ENCODE measurements around the gene INKA2.

Gene INKA2

GRCh38 chr1:111733183-111733991, 5.8 kb downstream of the INKA2 start:
- no peak for DNase-seq (ENCODE audit: low read depth in 2 of 2)

DNA sequence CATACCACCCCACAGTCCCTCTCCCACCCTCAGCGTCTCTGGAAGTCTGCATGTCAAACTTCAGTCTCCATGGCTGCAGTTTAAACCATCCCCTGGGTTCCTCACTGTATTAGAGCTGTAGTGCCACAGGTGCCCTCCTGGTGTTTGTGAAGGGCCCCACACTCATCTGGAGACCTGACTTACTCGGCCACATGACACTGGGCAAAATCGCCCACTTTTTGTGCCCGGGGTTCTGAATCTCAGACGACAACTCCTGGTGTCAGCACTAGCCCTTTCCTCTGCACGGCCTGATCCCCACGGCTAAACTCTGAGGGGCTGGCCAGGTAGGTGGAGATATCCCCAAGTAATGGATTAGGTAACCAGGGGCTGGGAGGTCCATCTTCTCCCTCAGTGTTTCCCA, 6.5 kb downstream of the INKA2 start:
- DNase-seq (ENCODE audit: low read depth in 2 of 2) = no peak

DNA sequence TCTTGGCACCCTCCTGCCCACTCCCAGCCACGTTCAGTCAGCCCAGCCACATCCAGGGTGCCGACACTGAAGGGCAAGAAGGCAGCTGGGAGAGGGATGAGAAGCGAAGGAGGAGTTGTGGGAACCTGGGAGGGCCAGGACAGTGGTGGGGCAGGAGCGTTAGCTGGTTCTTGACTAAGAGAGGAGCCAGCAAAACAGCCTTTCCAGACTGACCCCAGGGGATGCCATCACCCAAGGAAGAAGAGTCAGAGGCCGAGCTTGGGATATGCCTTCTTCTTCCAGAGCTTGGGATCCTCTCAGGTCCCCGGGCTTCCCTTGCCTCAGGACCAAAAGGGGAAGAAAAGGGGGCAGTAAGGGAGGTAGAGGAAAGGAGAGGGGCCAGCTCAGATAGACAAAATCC, 7.2 kb downstream of the INKA2 start:
- no peak for DNase-seq (ENCODE audit: low read depth in 2 of 2)

DNA sequence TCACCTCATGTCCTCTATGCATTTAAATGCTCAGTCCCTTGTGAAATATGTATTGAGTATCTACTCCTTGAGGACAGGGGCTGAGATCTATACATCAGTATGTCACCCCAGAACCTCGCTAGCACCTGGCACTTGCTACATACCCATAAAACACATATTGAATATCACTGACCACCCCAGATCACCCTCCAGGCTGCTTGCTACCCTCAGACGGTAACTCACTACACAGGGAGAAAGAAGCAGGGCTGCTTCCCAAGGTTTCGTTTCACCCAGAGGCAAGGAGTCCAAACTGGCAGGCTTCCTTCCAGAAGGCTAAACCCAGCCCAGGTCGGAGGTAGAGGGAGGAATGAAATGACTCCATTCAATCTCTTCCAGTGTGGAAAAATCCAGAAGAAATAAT, 8.5 kb downstream of the INKA2 start:
- no peak for DNase-seq (ENCODE audit: low read depth in 2 of 2)

DNA sequence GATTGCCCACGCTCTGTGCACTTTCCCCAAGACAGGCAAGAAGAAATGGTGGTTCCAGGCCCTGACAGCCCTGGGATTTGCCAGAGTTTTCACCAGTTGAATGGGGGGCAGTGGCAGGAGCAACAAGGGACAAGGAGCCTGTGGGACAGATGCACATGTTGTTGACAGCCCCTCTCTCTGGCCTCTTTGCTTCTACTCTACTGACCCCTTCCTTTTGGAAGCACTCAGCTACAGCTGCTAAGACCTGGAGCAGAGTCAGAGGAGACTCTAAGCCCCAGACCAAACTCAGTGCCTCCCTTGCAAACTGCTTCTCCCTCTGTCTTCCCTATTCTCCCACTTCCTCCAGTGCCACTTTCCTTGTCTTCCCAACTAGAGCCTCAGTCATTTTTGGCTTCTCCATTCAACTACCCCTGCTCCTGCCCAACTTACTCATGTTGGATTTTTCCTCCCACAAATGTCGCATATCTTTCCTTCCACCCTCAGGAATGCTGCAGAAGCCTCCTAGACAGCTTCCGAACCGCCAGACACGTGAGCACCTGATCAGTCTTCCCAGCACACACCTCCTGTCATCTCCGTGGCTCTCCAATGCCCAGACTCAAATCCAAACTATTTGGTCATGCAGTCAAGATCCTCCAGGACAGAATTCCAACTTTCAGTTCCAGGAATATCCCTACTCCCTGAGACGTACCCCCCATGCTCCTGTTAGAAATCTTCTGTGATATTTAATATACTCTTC, 9.1 kb downstream of the INKA2 start:
- DNase-seq (ENCODE audit: low read depth in 2 of 2) = no peak

GRCh38 chr1:111729271-111729921, 9.8 kb downstream of the INKA2 start:
- DNase-seq (ENCODE audit: low read depth in 2 of 2) = no peak

- no peak for DNase-seq (ENCODE audit: low read depth in 2 of 2)
Observed at GRCh38 chr1:111727056-111727455, 12.1 kb downstream of the INKA2 start.

GRCh38 chr1:111725192-111725591, 14.0 kb downstream of the INKA2 start:
- no peak for DNase-seq (ENCODE audit: low read depth in 2 of 2)

GRCh38 chr1:111723871-111724270, 15.3 kb downstream of the INKA2 start:
- DNase-seq (ENCODE audit: low read depth in 2 of 2) = no peak

DNA sequence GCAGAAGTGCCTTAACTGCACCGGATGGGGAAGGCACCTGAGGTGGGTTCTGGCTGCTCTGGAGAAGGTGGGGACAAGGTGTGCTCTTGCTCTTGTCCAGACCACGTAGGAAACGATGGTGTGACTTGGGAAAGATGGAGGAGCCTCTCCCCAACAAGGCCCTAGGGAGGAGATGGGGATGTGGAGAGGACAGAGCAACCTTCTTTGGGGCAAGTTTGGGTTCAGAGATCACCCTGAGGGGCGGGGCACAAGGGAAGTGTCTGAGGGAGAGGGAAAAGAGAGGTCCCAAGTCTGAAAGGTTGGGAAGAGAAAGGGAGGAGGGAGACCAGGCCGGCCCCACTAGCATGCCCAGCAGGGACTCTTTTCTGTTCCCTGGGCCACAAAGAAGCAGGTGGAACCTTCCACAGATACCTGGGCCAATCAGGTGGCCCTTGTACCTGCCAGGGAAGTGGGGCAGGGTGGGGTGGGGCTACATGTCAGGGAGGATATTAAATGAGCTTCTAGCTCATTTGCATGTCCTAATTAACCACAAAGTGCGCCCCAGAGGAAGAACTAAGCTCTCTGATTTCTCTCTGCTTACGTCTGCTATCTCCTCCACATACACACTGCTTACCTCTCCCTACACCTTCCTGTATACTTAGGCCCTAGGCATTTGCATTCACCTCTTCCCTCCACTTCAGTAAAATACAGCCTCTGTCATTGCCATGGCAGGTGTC, 15.9 kb downstream of the INKA2 start:
- no peak for DNase-seq (ENCODE audit: low read depth in 2 of 2)

GRCh38 chr1:111720977-111721786, 18.0 kb downstream of the INKA2 start:
- DNase-seq (ENCODE audit: low read depth in 2 of 2) = no peak

GRCh38 chr1:111720274-111720976, 18.8 kb downstream of the INKA2 start:
- no peak for DNase-seq (ENCODE audit: low read depth in 2 of 2)

GRCh38 chr1:111719674-111720132, 19.5 kb downstream of the INKA2 start:
- no peak for DNase-seq (ENCODE audit: low read depth in 2 of 2)

- no peak for DNase-seq (ENCODE audit: low read depth in 2 of 2)
Observed at GRCh38 chr1:111719135-111719534, 20.1 kb downstream of the INKA2 start.

- no peak for DNase-seq (ENCODE audit: low read depth in 2 of 2)
Observed at GRCh38 chr1:111717450-111717849, 21.7 kb downstream of the INKA2 start.

GRCh38 chr1:111716333-111716732, 22.9 kb downstream of the INKA2 start:
- DNase-seq (ENCODE audit: low read depth in 2 of 2) = no peak

DNA sequence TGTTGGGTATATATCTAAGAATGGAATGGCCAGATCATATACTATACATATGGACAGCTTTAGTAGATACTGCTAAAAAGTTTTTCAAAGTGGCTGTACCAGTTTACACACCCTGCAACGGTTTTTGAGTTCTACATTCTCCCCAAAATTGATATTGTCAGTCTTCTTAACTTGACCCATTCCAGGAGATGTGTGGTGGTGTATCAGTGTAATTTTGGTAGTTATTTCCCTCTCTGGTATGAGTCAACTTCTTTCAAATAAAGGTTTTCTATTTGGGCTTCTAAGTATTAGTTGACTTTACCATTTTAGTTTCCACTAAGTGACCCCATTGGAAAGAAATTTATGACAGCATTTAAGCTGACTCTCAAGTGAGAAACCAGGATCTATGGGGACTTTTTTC, 29.2 kb downstream of the INKA2 start:
- DNase-seq (ENCODE audit: low read depth in 2 of 2) = no peak

DNA sequence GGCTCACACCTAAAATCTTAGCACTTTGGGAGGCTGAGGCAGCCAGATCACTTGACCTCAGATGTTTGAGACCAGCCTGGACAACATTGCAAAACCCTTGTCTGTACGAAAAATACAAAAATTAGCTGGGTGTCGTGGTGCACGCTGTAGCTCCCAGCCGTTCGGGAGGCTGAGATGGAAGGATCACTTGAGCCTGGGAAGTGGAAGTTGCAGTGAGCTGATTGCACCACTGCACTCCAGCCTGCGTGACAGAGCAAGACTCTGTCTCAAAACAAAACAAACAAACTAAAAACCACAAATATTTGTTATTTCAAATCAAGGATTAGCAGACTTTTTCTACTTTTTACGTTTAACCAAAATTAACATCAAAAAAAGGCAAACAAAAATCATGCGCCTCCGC, 31.3 kb downstream of the INKA2 start:
- no peak for DNase-seq (ENCODE audit: low read depth in 2 of 2)

- DNase-seq (ENCODE audit: low read depth in 2 of 2) = no peak
Observed at GRCh38 chr1:111706921-111707320, 32.3 kb downstream of the INKA2 start.

GRCh38 chr1:111705841-111706240, 33.4 kb downstream of the INKA2 start:
- DNase-seq (ENCODE audit: low read depth in 2 of 2) = no peak

- no peak for DNase-seq (ENCODE audit: low read depth in 2 of 2)
Observed at GRCh38 chr1:111704776-111705175, 34.4 kb downstream of the INKA2 start.
